UCSD-AML1 (cell line): ENCODE results near the gene PIK3CD.
"Not testable (repeated sequence)": the region's sequence is repeated elsewhere in the genome, so short reads cannot be mapped to it uniquely, and the experiment has no call there.

Source experiments
- DNase-seq: peaks from one replicate; lab custom pipeline; 2025; ENCODE audit not compliant: unreplicated experiment; lab: John Stamatoyannopoulos, UW

The PIK3CD gene

GRCh38 chr1:9731561-9731960 lies 80.0 kb downstream of the PIK3CD start:
- no peak for DNase-seq

GRCh38 chr1:9732123-9732971 lies 80.8 kb downstream of the PIK3CD start:
- DNase-seq = no peak

GRCh38 chr1:9733160-9733789 lies 81.7 kb downstream of the PIK3CD start:
- no peak for DNase-seq

GRCh38 chr1:9735800-9736199 lies 84.3 kb downstream of the PIK3CD start:
- no peak for DNase-seq

- no peak for DNase-seq
These were observed 84.7 kb downstream of the PIK3CD start for GRCh38 chr1:9736241-9736640.

GRCh38 chr1:9737057-9737456 lies 85.5 kb downstream of the PIK3CD start:
- DNase-seq = no peak

GRCh38 chr1:9737671-9738070 lies 86.1 kb downstream of the PIK3CD start:
- DNase-seq = no peak

GRCh38 chr1:9744106-9744799 lies 92.7 kb downstream of the PIK3CD start:
- DNase-seq = no peak

- no peak for DNase-seq
These were observed 94.7 kb downstream of the PIK3CD start for GRCh38 chr1:9746211-9746610.

- no peak for DNase-seq
These were observed 95.1 kb downstream of the PIK3CD start for GRCh38 chr1:9746651-9747050.

GRCh38 chr1:9748391-9748790 lies 96.9 kb downstream of the PIK3CD start:
- DNase-seq = not testable (repeated sequence)

GRCh38 chr1:9749361-9749760 lies 97.8 kb downstream of the PIK3CD start:
- DNase-seq = no peak

GRCh38 chr1:9751971-9752370 lies 100.4 kb downstream of the PIK3CD start:
- no peak for DNase-seq

GRCh38 chr1:9753121-9753531 lies 101.6 kb downstream of the PIK3CD start:
- no peak for DNase-seq

- DNase-seq = no peak
These were observed 104.0 kb downstream of the PIK3CD start for GRCh38 chr1:9755441-9755995.

GRCh38 chr1:9758559-9759121 lies 107.1 kb downstream of the PIK3CD start:
- no peak for DNase-seq

GRCh38 chr1:9759939-9760338 lies 108.4 kb downstream of the PIK3CD start:
- no peak for DNase-seq

GRCh38 chr1:9760824-9761223 lies 109.3 kb downstream of the PIK3CD start:
- DNase-seq = no peak

- DNase-seq = no peak
These were observed 110.3 kb downstream of the PIK3CD start for GRCh38 chr1:9761855-9762254.

- DNase-seq = not testable (repeated sequence)
These were observed 110.9 kb downstream of the PIK3CD start for GRCh38 chr1:9762446-9762845.

- DNase-seq = no peak
These were observed 112.4 kb downstream of the PIK3CD start for GRCh38 chr1:9763914-9764313.
